ENCODE results near the gene GOLGA6L2. TPM values are rescaled to one million over a fixed set of nuclear protein-coding genes. Genes with fewer than 3 reads are reported as not detected.

The GOLGA6L2 gene
- total and polyA plus RNA-seq, 2 of the 13 experiments (the other 11 are each of a cell fraction or from before 2014, with no cell fraction given), result not detected

DNA sequence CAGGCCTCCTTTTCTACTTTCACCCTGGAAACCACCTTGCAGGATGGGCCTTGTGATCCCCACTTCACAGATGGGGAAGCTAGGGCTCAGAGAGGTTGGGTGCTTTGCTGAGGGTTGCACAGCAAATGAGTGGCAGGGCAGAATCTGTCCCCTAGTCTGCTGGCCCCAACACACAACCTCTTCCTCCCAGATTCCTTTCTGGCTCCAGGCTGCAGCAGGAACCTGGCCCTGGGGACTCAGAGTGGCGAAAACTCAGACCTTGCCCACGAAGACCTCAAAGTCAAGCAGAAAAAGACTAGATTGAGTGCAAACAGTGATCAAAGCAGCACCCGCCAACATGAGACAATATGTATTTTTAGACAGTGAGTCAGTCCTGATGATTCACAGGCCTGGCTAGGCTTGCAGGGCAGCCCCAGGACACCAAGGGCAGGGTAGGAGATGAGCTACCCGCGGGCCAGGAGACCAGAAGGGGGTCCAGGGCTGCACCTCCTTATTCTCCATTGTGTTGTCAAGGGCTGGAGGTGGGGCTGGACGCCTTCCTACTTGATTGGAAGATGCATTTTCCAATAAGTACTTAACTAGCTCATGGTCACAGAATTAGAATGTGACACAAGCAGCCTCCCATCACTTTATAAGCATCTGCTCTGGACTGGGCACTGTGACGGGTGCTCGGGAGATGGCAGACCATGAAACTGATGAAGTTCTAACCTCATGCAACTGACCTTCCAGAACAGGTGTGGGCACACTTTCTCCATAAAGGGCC lies 23.9 kb downstream of the GOLGA6L2 start (continued):
- TF ChIP-seq, protein P1, sequence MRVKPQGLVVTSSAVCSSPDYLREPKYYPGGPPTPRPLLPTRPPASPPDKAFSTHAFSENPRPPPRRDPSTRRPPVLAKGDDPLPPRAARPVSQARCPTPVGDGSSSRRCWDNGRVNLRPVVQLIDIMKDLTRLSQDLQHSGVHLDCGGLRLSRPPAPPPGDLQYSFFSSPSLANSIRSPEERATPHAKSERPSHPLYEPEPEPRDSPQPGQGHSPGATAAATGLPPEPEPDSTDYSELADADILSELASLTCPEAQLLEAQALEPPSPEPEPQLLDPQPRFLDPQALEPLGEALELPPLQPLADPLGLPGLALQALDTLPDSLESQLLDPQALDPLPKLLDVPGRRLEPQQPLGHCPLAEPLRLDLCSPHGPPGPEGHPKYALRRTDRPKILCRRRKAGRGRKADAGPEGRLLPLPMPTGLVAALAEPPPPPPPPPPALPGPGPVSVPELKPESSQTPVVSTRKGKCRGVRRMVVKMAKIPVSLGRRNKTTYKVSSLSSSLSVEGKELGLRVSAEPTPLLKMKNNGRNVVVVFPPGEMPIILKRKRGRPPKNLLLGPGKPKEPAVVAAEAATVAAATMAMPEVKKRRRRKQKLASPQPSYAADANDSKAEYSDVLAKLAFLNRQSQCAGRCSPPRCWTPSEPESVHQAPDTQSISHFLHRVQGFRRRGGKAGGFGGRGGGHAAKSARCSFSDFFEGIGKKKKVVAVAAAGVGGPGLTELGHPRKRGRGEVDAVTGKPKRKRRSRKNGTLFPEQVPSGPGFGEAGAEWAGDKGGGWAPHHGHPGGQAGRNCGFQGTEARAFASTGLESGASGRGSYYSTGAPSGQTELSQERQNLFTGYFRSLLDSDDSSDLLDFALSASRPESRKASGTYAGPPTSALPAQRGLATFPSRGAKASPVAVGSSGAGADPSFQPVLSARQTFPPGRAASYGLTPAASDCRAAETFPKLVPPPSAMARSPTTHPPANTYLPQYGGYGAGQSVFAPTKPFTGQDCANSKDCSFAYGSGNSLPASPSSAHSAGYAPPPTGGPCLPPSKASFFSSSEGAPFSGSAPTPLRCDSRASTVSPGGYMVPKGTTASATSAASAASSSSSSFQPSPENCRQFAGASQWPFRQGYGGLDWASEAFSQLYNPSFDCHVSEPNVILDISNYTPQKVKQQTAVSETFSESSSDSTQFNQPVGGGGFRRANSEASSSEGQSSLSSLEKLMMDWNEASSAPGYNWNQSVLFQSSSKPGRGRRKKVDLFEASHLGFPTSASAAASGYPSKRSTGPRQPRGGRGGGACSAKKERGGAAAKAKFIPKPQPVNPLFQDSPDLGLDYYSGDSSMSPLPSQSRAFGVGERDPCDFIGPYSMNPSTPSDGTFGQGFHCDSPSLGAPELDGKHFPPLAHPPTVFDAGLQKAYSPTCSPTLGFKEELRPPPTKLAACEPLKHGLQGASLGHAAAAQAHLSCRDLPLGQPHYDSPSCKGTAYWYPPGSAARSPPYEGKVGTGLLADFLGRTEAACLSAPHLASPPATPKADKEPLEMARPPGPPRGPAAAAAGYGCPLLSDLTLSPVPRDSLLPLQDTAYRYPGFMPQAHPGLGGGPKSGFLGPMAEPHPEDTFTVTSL (CRISPR knock-in tag; IDR thresholded peaks at IDR 0.05; ENCODE audit: borderline replicate concordance), result peak; percentile 74
- TF ChIP-seq LCORL (IDR thresholded peaks at IDR 0.05), result no peak
- 0 out of 2 replicates have a peak, but pooled peaks have one; percentile 37 for TF ChIP-seq LCORL (CRISPR knock-in tag; IDR thresholded peaks at IDR 0.05)
- 0 out of 2 replicates have a peak, but pooled peaks have one; percentile 11 for TF ChIP-seq THAP11 (CRISPR knock-in tag; IDR thresholded peaks at IDR 0.05)
- TF ChIP-seq FOSL1 (CRISPR knock-in tag; IDR thresholded peaks at IDR 0.05; ENCODE audit: borderline replicate concordance), result 0 out of 2 replicates have a peak, but pooled peaks have one; percentile 61
- TF ChIP-seq, protein P2, sequence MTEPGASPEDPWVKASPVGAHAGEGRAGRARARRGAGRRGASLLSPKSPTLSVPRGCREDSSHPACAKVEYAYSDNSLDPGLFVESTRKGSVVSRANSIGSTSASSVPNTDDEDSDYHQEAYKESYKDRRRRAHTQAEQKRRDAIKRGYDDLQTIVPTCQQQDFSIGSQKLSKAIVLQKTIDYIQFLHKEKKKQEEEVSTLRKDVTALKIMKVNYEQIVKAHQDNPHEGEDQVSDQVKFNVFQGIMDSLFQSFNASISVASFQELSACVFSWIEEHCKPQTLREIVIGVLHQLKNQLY (CRISPR knock-in tag; IDR thresholded peaks at IDR 0.05), result no peak
- no peak for TF ChIP-seq KLF9 (CRISPR knock-in tag; IDR thresholded peaks at IDR 0.05; ENCODE audit: low read depth)
- no peak for TF ChIP-seq ZFYVE20 (CRISPR knock-in tag; IDR thresholded peaks at IDR 0.05; ENCODE audit: borderline replicate concordance, low read depth)
- TF ChIP-seq, protein P3, sequence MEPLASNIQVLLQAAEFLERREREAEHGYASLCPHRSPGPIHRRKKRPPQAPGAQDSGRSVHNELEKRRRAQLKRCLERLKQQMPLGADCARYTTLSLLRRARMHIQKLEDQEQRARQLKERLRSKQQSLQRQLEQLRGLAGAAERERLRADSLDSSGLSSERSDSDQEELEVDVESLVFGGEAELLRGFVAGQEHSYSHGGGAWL (CRISPR knock-in tag; IDR thresholded peaks at IDR 0.05), result no peak
- TF ChIP-seq POLR2A (IDR thresholded peaks at IDR 0.05; ENCODE audit: insufficient read depth in 1 of 2, low read depth in 2 of 2, low read length in 2 of 2), result no peak
- TF ChIP-seq, protein P4, sequence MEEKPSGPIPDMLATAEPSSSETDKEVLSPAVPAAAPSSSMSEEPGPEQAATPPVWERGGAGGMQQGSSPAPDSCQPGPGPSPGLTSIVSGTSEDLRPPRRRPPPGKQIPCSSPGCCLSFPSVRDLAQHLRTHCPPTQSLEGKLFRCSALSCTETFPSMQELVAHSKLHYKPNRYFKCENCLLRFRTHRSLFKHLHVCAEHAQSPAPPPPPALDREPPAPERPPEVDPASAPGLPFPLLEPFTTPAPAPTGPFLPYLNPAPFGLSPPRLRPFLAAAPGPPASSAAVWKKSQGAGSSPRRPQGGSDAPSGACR (CRISPR knock-in tag; IDR thresholded peaks at IDR 0.05), result no peak
- TF ChIP-seq ZMYM2 (CRISPR knock-in tag; IDR thresholded peaks at IDR 0.05), result no peak
- TF ChIP-seq, protein P5, sequence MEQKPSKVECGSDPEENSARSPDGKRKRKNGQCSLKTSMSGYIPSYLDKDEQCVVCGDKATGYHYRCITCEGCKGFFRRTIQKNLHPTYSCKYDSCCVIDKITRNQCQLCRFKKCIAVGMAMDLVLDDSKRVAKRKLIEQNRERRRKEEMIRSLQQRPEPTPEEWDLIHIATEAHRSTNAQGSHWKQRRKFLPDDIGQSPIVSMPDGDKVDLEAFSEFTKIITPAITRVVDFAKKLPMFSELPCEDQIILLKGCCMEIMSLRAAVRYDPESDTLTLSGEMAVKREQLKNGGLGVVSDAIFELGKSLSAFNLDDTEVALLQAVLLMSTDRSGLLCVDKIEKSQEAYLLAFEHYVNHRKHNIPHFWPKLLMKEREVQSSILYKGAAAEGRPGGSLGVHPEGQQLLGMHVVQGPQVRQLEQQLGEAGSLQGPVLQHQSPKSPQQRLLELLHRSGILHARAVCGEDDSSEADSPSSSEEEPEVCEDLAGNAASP (CRISPR knock-in tag; IDR thresholded peaks at IDR 0.05; ENCODE audit: borderline replicate concordance), result peak; percentile 41; the same call in 1 of the 2 replicates
- TF ChIP-seq JUNB (CRISPR knock-in tag; IDR thresholded peaks at IDR 0.05; ENCODE audit: borderline replicate concordance), result peak; percentile 75; the same call in 1 of the 2 replicates
- no peak for TF ChIP-seq SMC3 (IDR thresholded peaks at IDR 0.05; ENCODE audit: low read length)
- TF ChIP-seq, protein P6, sequence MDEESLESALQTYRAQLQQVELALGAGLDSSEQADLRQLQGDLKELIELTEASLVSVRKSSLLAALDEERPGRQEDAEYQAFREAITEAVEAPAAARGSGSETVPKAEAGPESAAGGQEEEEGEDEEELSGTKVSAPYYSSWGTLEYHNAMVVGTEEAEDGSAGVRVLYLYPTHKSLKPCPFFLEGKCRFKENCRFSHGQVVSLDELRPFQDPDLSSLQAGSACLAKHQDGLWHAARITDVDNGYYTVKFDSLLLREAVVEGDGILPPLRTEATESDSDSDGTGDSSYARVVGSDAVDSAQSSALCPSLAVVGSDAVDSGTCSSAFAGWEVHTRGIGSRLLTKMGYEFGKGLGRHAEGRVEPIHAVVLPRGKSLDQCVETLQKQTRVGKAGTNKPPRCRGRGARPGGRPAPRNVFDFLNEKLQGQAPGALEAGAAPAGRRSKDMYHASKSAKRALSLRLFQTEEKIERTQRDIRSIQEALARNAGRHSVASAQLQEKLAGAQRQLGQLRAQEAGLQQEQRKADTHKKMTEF (CRISPR knock-in tag; IDR thresholded peaks at IDR 0.05), result peak; percentile 52; the same call in 1 of the 2 replicates
- no peak for TF ChIP-seq ZNF703 (CRISPR knock-in tag; IDR thresholded peaks at IDR 0.05; ENCODE audit: borderline replicate concordance)
- TF ChIP-seq FOXK1 (CRISPR knock-in tag; IDR thresholded peaks at IDR 0.05; ENCODE audit: borderline replicate concordance, low read depth), result 0 out of 2 replicates have a peak, but pooled peaks have one; percentile 25
- TF ChIP-seq RARA (CRISPR knock-in tag; IDR thresholded peaks at IDR 0.05), result peak; percentile 67
- no peak for TF ChIP-seq ESRRA (CRISPR knock-in tag; IDR thresholded peaks at IDR 0.05; ENCODE audit: low read depth)

Measured in HepG2 (cell line).